Astrocyte (in vitro differentiated cells and primary cell): ENCODE data around the gene PRKG1. TPM values are rescaled to one million over a fixed set of nuclear protein-coding genes. Genes with fewer than 3 reads are reported as not detected.

Source experiments
- DNase-seq: peaks from one replicate; pipeline ENCODE4 v3.0.0-alpha.2; 2010; ENCODE audit warnings: low read depth
- FAIRE-seq: peaks from 2 replicates; lab custom pipeline; 2011; peaks lifted over from hg19 to GRCh38; lab: Jason Lieb, UNC
- H2AFZ ChIP-seq: 2 replicates; pipeline ENCODE4 v1.6.0; 2012; ENCODE audit warnings: low read depth, low read length, inconsistent platforms
- H3K27ac ChIP-seq: 2 replicates; pipeline ENCODE4 v1.5.1; 2011; ENCODE audit warnings: low read depth, low read length, inconsistent platforms
- H3K27me3 ChIP-seq: 2 replicates; pipeline ENCODE4 v1.6.0; 2011; ENCODE audit warnings: low read length, inconsistent platforms; ENCODE audit not compliant: insufficient read depth
- H3K36me3 ChIP-seq: 2 replicates; pipeline ENCODE4 v1.5.1; 2011; ENCODE audit warnings: low read length, inconsistent platforms; ENCODE audit not compliant: insufficient read depth
- H3K4me1 ChIP-seq: 2 replicates; pipeline ENCODE4 v1.5.1; 2011; ENCODE audit warnings: low read length, inconsistent platforms; ENCODE audit not compliant: insufficient read depth
- H3K4me2 ChIP-seq: 2 replicates; pipeline ENCODE4 v1.6.0; 2012; ENCODE audit warnings: low read length, inconsistent platforms
- H3K4me3 ChIP-seq: 2 replicates; pipeline ENCODE4 v1.5.1; 2011; ENCODE audit warnings: low read depth, mild to moderate bottlenecking, low read length, inconsistent platforms; ENCODE audit not compliant: insufficient read depth
- H3K79me2 ChIP-seq: 2 replicates; pipeline ENCODE4 v1.6.0; 2012; ENCODE audit warnings: mild to moderate bottlenecking, low read length, inconsistent platforms; ENCODE audit not compliant: insufficient read depth
- H3K9ac ChIP-seq: 2 replicates; pipeline ENCODE4 v1.6.0; 2012; ENCODE audit warnings: mild to moderate bottlenecking, low read length, inconsistent platforms
- H3K9me3 ChIP-seq: 2 replicates; pipeline ENCODE4 v1.5.1; 2012; ENCODE audit warnings: low read depth, mild to moderate bottlenecking, low read length, inconsistent platforms; ENCODE audit not compliant: insufficient read depth
- H4K20me1 ChIP-seq: 2 replicates; pipeline ENCODE4 v1.6.0; 2012; ENCODE audit warnings: low read length, inconsistent platforms; ENCODE audit not compliant: insufficient read depth
- H3K27ac Mint-ChIP-seq: one replicate; pipeline ENCODE4 v1.8.0; 2021; ENCODE audit warnings: mild to moderate bottlenecking, mixed read lengths; ENCODE audit not compliant: unreplicated experiment
- H3K27me3 Mint-ChIP-seq: one replicate; pipeline ENCODE4 v1.8.0; 2021; ENCODE audit warnings: low read depth, mixed read lengths; ENCODE audit not compliant: unreplicated experiment
- H3K36me3 Mint-ChIP-seq: one replicate; pipeline ENCODE4 v1.8.0; 2021; ENCODE audit warnings: low read depth, mixed read lengths; ENCODE audit not compliant: unreplicated experiment
- H3K4me1 Mint-ChIP-seq: one replicate; pipeline ENCODE4 v1.8.0; 2021; ENCODE audit warnings: low read depth, mixed read lengths; ENCODE audit not compliant: unreplicated experiment
- H3K4me3 Mint-ChIP-seq: one replicate; pipeline ENCODE4 v1.8.0; 2021; ENCODE audit warnings: mild to moderate bottlenecking, moderate library complexity, mixed read lengths; ENCODE audit not compliant: unreplicated experiment
- H3K9me3 Mint-ChIP-seq: one replicate; pipeline ENCODE4 v1.8.0; 2021; ENCODE audit warnings: mild to moderate bottlenecking, mixed read lengths; ENCODE audit not compliant: unreplicated experiment
- EZH2 ChIP-seq: IDR thresholded peaks from 2 replicates; pipeline ENCODE4 v1.6.1; 2012; ENCODE audit warnings: mild to moderate bottlenecking, low read length, inconsistent platforms; ENCODE audit not compliant: insufficient read depth
- total RNA-seq: library from RNA; stranded (reverse); gene quantifications from 2 replicates; pipeline ENCODE4 v1.2.1, GENCODE V29; 2021
- TF ChIP-seq, protein P1 (sequence below): IDR thresholded peaks from 2 replicates; pipeline ENCODE4 v1.5.1; 2011; ENCODE audit warnings: low read depth, mild to moderate bottlenecking, inconsistent platforms, low read length, moderate library complexity; ENCODE audit not compliant: insufficient read depth

PRKG1 gene
- total RNA-seq, 1 donor from 2014 or later = 3.1 TPM

DNA sequence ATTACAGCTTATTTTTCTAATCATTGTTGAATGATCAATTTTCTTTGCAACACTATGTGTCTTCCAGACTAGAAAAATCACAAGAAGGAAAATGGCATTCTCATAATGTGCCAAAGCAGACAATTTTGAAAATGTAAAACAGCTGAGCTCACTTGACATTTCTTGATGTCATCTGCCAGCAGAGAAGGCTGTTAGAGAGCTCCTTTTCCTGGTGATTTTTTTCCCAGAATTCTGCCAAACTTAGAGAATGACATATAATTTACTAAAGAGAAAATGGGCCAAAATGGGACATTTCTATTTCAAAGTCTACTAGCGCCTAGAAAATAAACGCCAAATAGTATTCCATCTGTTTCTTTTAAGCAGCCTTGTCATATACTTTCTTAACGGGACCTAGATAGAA lies 714.0 kb downstream of the PRKG1 start:
- no peaks in the 10 kb centered on the region for H3K36me3 Mint-ChIP-seq
- Histone ChIP-seq H3K4me3 (no peak overlapping the region), H3K4me2 (no peak overlapping the region), H3K4me1 (no peaks in the 10 kb centered on the region), H2AFZ (no peak overlapping the region), H3K36me3 (no peaks in the 10 kb centered on the region), H3K9ac (no peak overlapping the region), H3K79me2 (no peaks in the 10 kb centered on the region), H4K20me1 (no peaks in the 10 kb centered on the region), H3K27ac (no peak overlapping the region), H3K9me3 (no peaks in the 10 kb centered on the region), H3K27me3 (no peaks in the 10 kb centered on the region)
- peaks cover 6% of the 10 kb centered on the region for H3K9me3 Mint-ChIP-seq
- peaks cover 11% of the 10 kb centered on the region for H3K4me1 Mint-ChIP-seq
- DNase-seq = no peak
- TF ChIP-seq, protein P1, sequence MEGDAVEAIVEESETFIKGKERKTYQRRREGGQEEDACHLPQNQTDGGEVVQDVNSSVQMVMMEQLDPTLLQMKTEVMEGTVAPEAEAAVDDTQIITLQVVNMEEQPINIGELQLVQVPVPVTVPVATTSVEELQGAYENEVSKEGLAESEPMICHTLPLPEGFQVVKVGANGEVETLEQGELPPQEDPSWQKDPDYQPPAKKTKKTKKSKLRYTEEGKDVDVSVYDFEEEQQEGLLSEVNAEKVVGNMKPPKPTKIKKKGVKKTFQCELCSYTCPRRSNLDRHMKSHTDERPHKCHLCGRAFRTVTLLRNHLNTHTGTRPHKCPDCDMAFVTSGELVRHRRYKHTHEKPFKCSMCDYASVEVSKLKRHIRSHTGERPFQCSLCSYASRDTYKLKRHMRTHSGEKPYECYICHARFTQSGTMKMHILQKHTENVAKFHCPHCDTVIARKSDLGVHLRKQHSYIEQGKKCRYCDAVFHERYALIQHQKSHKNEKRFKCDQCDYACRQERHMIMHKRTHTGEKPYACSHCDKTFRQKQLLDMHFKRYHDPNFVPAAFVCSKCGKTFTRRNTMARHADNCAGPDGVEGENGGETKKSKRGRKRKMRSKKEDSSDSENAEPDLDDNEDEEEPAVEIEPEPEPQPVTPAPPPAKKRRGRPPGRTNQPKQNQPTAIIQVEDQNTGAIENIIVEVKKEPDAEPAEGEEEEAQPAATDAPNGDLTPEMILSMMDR = no peak
- no peak for TF ChIP-seq EZH2
- no peaks in the 10 kb centered on the region for H3K27me3 Mint-ChIP-seq
- H3K4me3 Mint-ChIP-seq = no peak overlapping the region
- H3K27ac Mint-ChIP-seq = no peak overlapping the region
- no peak for FAIRE-seq

DNA sequence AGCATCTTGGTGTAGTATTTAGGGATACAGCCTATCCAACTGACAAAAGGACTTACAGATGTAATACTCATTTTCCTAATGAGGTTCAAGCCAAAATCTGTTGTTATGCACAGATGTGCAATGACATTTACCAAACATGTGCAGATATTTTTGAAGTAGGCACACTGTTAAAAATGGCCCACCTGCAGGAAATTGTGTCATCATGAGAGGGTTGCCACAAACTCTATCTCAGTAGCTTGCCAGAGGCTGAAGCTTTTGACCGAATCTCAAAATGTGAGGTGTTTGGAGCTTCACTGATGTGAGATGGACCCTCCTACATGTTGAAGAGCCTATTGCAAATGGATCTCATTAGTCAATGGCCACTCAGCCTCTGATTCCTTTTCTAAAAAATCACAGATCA lies 714.8 kb downstream of the PRKG1 start:
- Mint-ChIP-seq H3K27ac (no peak overlapping the region), H3K4me1 (peaks cover 8% of the 10 kb centered on the region), H3K9me3 (peaks cover 9% of the 10 kb centered on the region), H3K36me3 (no peaks in the 10 kb centered on the region), H3K27me3 (no peaks in the 10 kb centered on the region), H3K4me3 (no peak overlapping the region)
- no peaks in the 10 kb centered on the region for H3K4me1 ChIP-seq
- H2AFZ ChIP-seq = no peak overlapping the region
- H3K4me2 ChIP-seq = no peak overlapping the region
- no peaks in the 10 kb centered on the region for H3K27me3 ChIP-seq
- no peaks in the 10 kb centered on the region for H3K36me3 ChIP-seq
- no peak overlapping the region for H3K9ac ChIP-seq
- no peak overlapping the region for H3K27ac ChIP-seq
- no peaks in the 10 kb centered on the region for H3K79me2 ChIP-seq
- no peak for TF ChIP-seq EZH2
- TF ChIP-seq, protein P1 = no peak
- DNase-seq (no peak), FAIRE-seq (no peak)
- no peaks in the 10 kb centered on the region for H4K20me1 ChIP-seq
- no peaks in the 10 kb centered on the region for H3K9me3 ChIP-seq
- no peak overlapping the region for H3K4me3 ChIP-seq

DNA sequence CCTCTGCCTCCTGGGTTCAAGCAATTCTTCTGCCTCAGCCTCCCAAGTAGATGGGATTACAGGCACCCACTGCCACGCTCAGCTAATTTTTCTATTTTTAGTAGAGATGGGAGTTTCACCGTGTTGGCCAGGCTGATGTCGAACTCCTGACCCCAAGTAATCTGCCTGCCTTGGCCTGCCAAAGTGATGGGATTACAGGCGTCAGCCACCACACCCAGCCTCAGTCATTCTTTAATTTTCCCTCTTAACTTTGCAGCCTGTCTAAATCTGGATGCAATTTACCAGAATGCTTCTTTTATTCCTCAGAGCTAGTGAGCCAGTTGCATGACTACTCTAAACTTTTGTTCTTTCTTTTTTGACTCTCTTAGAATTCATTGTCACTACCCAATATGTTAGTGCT lies 715.6 kb downstream of the PRKG1 start:
- FAIRE-seq = no peak
- no peak overlapping the region for H3K27ac ChIP-seq
- H2AFZ ChIP-seq = no peak overlapping the region
- no peaks in the 10 kb centered on the region for H3K9me3 ChIP-seq
- Mint-ChIP-seq H3K27ac (no peak overlapping the region), H3K4me3 (no peak overlapping the region), H3K27me3 (no peaks in the 10 kb centered on the region), H3K36me3 (no peaks in the 10 kb centered on the region), H3K4me1 (peaks cover 8% of the 10 kb centered on the region), H3K9me3 (peaks cover 9% of the 10 kb centered on the region)
- no peak overlapping the region for H3K9ac ChIP-seq
- H3K36me3 ChIP-seq = no peaks in the 10 kb centered on the region
- no peak overlapping the region for H3K4me2 ChIP-seq
- TF ChIP-seq EZH2 = no peak
- TF ChIP-seq, protein P1 = no peak
- no peaks in the 10 kb centered on the region for H3K79me2 ChIP-seq
- H3K4me1 ChIP-seq = no peaks in the 10 kb centered on the region
- H4K20me1 ChIP-seq = no peaks in the 10 kb centered on the region
- no peak for DNase-seq
- no peak overlapping the region for H3K4me3 ChIP-seq
- H3K27me3 ChIP-seq = no peaks in the 10 kb centered on the region
